ENCODE measurements around the gene GPR142. TPM values are rescaled to one million over a fixed set of nuclear protein-coding genes. Genes with fewer than 3 reads are reported as not detected.

GPR142 gene
- polyA plus RNA-seq, 1 of the 3 experiments (the other 2 are of a cell fraction), result not detected

DNA sequence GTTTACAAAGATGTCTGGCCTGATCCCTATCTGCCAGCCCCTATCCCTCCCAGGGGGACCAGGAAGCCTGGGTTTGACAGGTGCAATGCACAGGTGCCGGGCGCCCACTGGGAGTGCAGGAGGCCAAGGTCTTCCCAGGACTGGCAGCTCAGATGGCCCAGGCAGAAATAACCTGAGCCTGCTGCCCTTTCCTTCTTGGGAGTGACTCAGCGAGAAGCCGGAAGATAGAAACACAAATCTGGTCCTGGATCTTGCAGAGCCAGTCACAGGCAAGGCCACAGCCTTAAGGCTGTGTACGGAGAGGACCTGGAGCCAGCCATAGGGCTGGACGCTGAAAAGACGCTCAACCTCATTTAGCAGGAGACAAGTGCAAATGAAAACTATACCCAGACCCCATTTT lies 27.7 kb downstream of the GPR142 start:
- H3K27me3 ChIP-seq (ENCODE audit: insufficient read depth), result no peaks in the 10 kb centered on the region
- H2AFZ ChIP-seq (ENCODE audit: low read depth), result no peak overlapping the region
- TF ChIP-seq, protein P1, sequence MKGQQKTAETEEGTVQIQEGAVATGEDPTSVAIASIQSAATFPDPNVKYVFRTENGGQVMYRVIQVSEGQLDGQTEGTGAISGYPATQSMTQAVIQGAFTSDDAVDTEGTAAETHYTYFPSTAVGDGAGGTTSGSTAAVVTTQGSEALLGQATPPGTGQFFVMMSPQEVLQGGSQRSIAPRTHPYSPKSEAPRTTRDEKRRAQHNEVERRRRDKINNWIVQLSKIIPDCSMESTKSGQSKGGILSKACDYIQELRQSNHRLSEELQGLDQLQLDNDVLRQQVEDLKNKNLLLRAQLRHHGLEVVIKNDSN (IDR thresholded peaks at IDR 0.05; ENCODE audit: borderline replicate concordance, low read depth), result no peak
- TF ChIP-seq RFX5 (IDR thresholded peaks at IDR 0.05; ENCODE audit: low read length), result no peak
- TF ChIP-seq, protein P2, sequence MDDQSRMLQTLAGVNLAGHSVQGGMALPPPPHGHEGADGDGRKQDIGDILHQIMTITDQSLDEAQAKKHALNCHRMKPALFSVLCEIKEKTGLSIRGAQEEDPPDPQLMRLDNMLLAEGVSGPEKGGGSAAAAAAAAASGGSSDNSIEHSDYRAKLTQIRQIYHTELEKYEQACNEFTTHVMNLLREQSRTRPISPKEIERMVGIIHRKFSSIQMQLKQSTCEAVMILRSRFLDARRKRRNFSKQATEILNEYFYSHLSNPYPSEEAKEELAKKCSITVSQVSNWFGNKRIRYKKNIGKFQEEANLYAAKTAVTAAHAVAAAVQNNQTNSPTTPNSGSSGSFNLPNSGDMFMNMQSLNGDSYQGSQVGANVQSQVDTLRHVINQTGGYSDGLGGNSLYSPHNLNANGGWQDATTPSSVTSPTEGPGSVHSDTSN (IDR thresholded peaks at IDR 0.05), result no peak
- TF ChIP-seq NFIC (IDR thresholded peaks at IDR 0.05; ENCODE audit: borderline replicate concordance), result no peak
- H3K36me3 ChIP-seq (replicated peaks in 1 of 2; ENCODE audit: control insufficient read depth in 1 of 2, insufficient read depth in 2 of 2, low read length in 1 of 2), result no peaks in the 10 kb centered on the region
- no peak overlapping the region for H3K27ac ChIP-seq (ENCODE audit: low read depth in 2 of 2, low read length in 1 of 2)
- H3K4me2 ChIP-seq, result no peak overlapping the region
- no peaks in the 10 kb centered on the region for H3K9me2 ChIP-seq
- ChIA-PET CTCF (interaction anchor here (1.0 to 8.6 kb wide), 10 partner anchors 8 to 341 kb away, joined by 3 to 80 read pairs (median 7); partner anchors contain the start of gene GPR142), POLR2A (no interaction called here)
- H3K79me2 ChIP-seq (ENCODE audit: insufficient read depth), result no peaks in the 10 kb centered on the region
- no peaks in the 10 kb centered on the region for H4K20me1 ChIP-seq (ENCODE audit: insufficient read depth)
- H3K4me1 ChIP-seq (ENCODE audit: control insufficient read depth in 1 of 2, insufficient read depth in 2 of 2, low read depth in 1 of 2, low read length in 1 of 2), result no peaks in the 10 kb centered on the region; a peak in 1 of 4 replicates
- no peaks in the 10 kb centered on the region for H3K9me3 ChIP-seq
- no peaks in the 10 kb centered on the region for H3F3A ChIP-seq (replicated peaks; ENCODE audit: insufficient read depth)
- H3K9ac ChIP-seq, result no peak overlapping the region
- H3K4me3 ChIP-seq (ENCODE audit: low read depth in 2 of 2, low read length in 1 of 2), result no peak overlapping the region
- WGBS (ENCODE audit: low lambda C conversion rate), result 64% methylated on average over 7 of the region's 7 CpGs
- DNase-seq, result no peak

DNA sequence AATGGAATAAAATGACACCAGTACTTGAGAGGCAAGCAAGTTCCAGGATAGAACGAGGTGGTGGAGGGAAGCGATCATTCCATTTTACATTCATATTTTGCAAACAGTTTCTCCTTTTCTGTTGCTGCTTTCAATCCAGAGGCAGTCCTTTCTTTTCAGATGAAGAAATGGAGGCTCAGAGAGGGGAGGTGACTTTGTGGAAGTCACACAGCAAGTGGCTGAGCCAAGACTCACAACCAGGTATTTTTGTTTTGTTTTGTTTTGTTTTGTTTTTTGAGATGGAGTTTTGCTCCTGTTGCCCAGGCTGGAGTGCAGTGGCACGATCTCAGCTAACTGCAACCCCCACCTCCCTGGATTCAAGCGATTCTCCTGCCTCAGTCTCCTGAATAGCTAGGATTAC lies 29.3 kb downstream of the GPR142 start:
- ChIA-PET POLR2A (no interaction called here), CTCF (interaction anchor here (6.7 to 8.6 kb wide), 2 partner anchors 16 to 61 kb away, joined by 67 to 80 read pairs; no protein-coding TSS in a partner anchor)
- H4K20me1 ChIP-seq (ENCODE audit: insufficient read depth), result no peaks in the 10 kb centered on the region
- TF ChIP-seq GATA2 (CRISPR knock-in tag; IDR thresholded peaks at IDR 0.05), result no peak
- no peak for TF ChIP-seq SMC3 (IDR thresholded peaks at IDR 0.05; ENCODE audit: low read depth, low read length)
- TF ChIP-seq RFX5 (IDR thresholded peaks at IDR 0.05; ENCODE audit: low read length), result no peak
- 43% methylated on average over 4 of the region's 4 CpGs for WGBS (ENCODE audit: low lambda C conversion rate)
- H3K4me3 ChIP-seq (ENCODE audit: low read depth in 2 of 2, low read length in 1 of 2), result no peak overlapping the region
- H3K79me2 ChIP-seq (ENCODE audit: insufficient read depth), result no peaks in the 10 kb centered on the region
- H2AFZ ChIP-seq (ENCODE audit: low read depth), result no peak overlapping the region
- H3K36me3 ChIP-seq (replicated peaks in 1 of 2; ENCODE audit: control insufficient read depth in 1 of 2, insufficient read depth in 2 of 2, low read length in 1 of 2), result no peaks in the 10 kb centered on the region
- H3K27me3 ChIP-seq (ENCODE audit: insufficient read depth), result no peaks in the 10 kb centered on the region
- H3K9ac ChIP-seq, result no peak overlapping the region
- H3K27ac ChIP-seq (ENCODE audit: low read depth in 2 of 2, low read length in 1 of 2), result no peak overlapping the region
- H3K4me1 ChIP-seq (ENCODE audit: control insufficient read depth in 1 of 2, insufficient read depth in 2 of 2, low read depth in 1 of 2, low read length in 1 of 2), result no peaks in the 10 kb centered on the region; a peak in 1 of 4 replicates
- no peaks in the 10 kb centered on the region for H3F3A ChIP-seq (replicated peaks; ENCODE audit: insufficient read depth)
- no peaks in the 10 kb centered on the region for H3K9me3 ChIP-seq
- no peaks in the 10 kb centered on the region for H3K9me2 ChIP-seq
- no peak for DNase-seq
- H3K4me2 ChIP-seq, result no peak overlapping the region

DNA sequence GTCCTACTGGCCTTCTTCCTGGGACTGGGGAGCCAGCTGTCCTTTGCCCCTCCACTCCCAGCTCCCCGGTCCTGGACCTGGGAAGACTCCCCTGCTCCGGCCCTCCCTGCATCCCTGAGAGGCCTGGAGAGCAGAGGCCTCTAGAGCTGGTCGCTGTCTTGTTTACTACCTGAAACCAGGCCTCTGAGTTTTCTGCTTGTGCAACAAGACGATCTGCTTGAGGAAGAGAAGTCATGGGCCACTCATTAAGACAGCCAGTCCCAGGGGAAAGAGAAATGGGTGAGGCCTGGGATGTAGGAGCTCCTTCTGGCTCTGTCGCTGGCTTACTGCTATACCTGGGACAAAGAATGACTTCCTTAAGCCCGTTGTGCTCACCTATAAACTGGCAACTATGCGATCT lies 34.7 kb downstream of the GPR142 start:
- Histone ChIP-seq H2AFZ (ENCODE audit: low read depth) (no peak overlapping the region), H3K27ac (ENCODE audit: low read depth in 2 of 2, low read length in 1 of 2) (no peak overlapping the region), H3F3A (replicated peaks; ENCODE audit: insufficient read depth) (no peaks in the 10 kb centered on the region), H3K9me3 (no peaks in the 10 kb centered on the region), H4K20me1 (ENCODE audit: insufficient read depth) (no peaks in the 10 kb centered on the region), H3K79me2 (ENCODE audit: insufficient read depth) (no peaks in the 10 kb centered on the region), H3K4me3 (ENCODE audit: low read depth in 2 of 2, low read length in 1 of 2) (no peak overlapping the region), H3K27me3 (ENCODE audit: insufficient read depth) (no peaks in the 10 kb centered on the region), H3K36me3 (replicated peaks in 1 of 2; ENCODE audit: control insufficient read depth in 1 of 2, insufficient read depth in 2 of 2, low read length in 1 of 2) (no peaks in the 10 kb centered on the region), H3K4me2 (no peak overlapping the region), H3K9ac (no peak overlapping the region), H3K9me2 (no peaks in the 10 kb centered on the region), H3K4me1 (ENCODE audit: control insufficient read depth in 1 of 2, insufficient read depth in 2 of 2, low read depth in 1 of 2, low read length in 1 of 2) (peaks cover 0 to 6% of the 10 kb centered on the region in 2 experiments; a peak in 1 of 4 replicates)
- ChIA-PET POLR2A (no interaction called here), CTCF (interaction anchor here (0.7 to 2.5 kb wide), 6 partner anchors 14 to 55 kb away, joined by 3 to 16 read pairs (median 4); no protein-coding TSS in a partner anchor)
- no peak for DNase-seq
- TF ChIP-seq, protein P3, sequence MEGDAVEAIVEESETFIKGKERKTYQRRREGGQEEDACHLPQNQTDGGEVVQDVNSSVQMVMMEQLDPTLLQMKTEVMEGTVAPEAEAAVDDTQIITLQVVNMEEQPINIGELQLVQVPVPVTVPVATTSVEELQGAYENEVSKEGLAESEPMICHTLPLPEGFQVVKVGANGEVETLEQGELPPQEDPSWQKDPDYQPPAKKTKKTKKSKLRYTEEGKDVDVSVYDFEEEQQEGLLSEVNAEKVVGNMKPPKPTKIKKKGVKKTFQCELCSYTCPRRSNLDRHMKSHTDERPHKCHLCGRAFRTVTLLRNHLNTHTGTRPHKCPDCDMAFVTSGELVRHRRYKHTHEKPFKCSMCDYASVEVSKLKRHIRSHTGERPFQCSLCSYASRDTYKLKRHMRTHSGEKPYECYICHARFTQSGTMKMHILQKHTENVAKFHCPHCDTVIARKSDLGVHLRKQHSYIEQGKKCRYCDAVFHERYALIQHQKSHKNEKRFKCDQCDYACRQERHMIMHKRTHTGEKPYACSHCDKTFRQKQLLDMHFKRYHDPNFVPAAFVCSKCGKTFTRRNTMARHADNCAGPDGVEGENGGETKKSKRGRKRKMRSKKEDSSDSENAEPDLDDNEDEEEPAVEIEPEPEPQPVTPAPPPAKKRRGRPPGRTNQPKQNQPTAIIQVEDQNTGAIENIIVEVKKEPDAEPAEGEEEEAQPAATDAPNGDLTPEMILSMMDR (IDR thresholded peaks at IDR 0.05), result no peak
- TF ChIP-seq RXRA (IDR thresholded peaks at IDR 0.05; ENCODE audit: borderline replicate concordance, low read depth) (no peak), TEAD4 (IDR thresholded peaks at IDR 0.05; ENCODE audit: borderline replicate concordance, insufficient read depth) (no peak), CHD2 (IDR thresholded peaks at IDR 0.05; ENCODE audit: low read length, partially characterized antibody) (no peak), TCF12 (IDR thresholded peaks at IDR 0.05) (no peak), SIN3A (IDR thresholded peaks at IDR 0.05; ENCODE audit: borderline replicate concordance, low read depth, low read length) (no peak), EZH2phosphoT487 (IDR thresholded peaks at IDR 0.05; ENCODE audit: borderline replicate concordance, low read depth) (no peak)
- TF ChIP-seq, protein P4, sequence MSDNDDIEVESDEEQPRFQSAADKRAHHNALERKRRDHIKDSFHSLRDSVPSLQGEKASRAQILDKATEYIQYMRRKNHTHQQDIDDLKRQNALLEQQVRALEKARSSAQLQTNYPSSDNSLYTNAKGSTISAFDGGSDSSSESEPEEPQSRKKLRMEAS (IDR thresholded peaks at IDR 0.05; ENCODE audit: low read depth), result no peak
- TF ChIP-seq, protein P2 (IDR thresholded peaks at IDR 0.05), result no peak
- WGBS (ENCODE audit: low lambda C conversion rate), result 42% methylated on average over 7 of the region's 7 CpGs

Data from SK-N-SH (cell line).